ENCODE data around the gene TMOD2.

DNA sequence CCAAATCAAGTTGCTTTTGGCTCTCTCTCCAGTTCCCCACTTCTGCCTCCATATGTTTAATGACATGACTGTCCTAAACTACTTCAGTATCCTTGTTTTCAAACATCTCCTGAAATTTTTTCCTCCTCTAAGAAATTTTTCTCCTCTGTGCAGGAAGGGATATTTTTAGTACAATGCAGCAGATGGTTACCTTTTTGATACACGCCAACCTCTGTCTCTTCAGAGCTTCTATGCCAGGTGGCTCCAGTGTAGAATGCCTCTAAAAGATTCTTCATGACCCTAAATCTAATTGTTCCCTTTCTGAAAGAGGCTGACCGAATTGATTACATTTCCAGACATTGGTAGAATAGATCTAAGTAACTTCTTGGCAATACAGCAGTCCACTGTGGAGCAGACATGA, 111.7 kb downstream of the TMOD2 start:
- no peak for TF ChIP-seq SUZ12 (IDR thresholded peaks at IDR 0.05; ENCODE audit: extremely low read depth, insufficient read depth, insufficient read length)
- TF ChIP-seq YY1 (IDR thresholded peaks at IDR 0.05; ENCODE audit: insufficient read depth, insufficient read length) = no peak
- no peak for TF ChIP-seq ZNF274 (IDR thresholded peaks at IDR 0.05; ENCODE audit: low read depth, low read length)
